ENCODE measurements around the gene LRRC45. TPM values are rescaled to one million over a fixed set of nuclear protein-coding genes. Genes with fewer than 3 reads are reported as not detected.

LRRC45 gene
- total and polyA plus RNA-seq, 9 of the 15 experiments (the other 6 are each of a cell fraction or from before 2014, with no cell fraction given): 3.5 to 21.5 (median 11.2) TPM; not detected in 2

DNA sequence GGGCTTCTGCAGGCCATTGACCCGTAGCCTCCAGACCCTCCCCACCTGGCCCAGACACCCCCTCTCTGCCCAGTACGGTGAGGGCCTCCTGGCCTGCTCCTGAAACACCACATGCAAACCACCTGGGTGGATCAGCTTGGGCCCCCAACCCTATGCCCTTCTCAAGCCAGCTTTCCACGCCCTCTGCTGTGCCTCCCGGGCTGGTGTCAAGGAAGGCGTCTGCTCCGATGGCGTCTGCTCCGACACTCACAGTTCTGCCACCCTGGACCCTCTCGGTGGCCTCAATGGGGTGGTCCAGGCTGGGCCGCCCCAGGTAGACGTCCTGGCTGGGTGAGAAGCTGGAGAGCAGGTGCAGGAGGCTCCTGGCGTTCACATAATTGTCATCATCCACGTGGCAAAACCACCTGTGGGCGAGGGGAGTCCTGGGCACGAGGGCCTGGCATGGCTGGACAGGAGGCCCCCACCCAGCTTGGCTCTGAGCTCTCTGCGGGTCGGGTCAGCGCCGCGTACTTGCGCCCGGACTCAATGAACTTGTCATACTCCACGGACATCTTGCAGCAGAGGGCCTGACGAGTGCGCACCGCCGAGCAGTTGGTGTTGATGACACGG lies 27.2 kb downstream of the LRRC45 start:
- no TSS peak for BruUV-seq (replicated peaks)
- H3K9ac ChIP-seq (ENCODE audit: insufficient read depth in 1 of 2, low read depth in 2 of 2, low read length in 2 of 2): peak overlapping the region; percentile 78 to 97; a peak in 3 of 4 replicates
- DNase-seq (ENCODE audit: extremely low read depth in 1 of 4, low spot score in 3 of 4): no peak
- intact Hi-C loops (cut with micrococcal nuclease): no loop called here
- H3K27me3 ChIP-seq (ENCODE audit: control insufficient read depth in 2 of 2, insufficient read depth in 2 of 2, low read length in 2 of 2): no peaks in the 10 kb centered on the region
- POLR2A ChIA-PET: interaction anchor here (0.6 to 1.8 kb wide), 4 partner anchors 10 to 52 kb away, joined by 3 to 7 read pairs (median 4); no protein-coding TSS in a partner anchor
- no peaks in the 10 kb centered on the region for H3K9me3 ChIP-seq (replicated peaks; ENCODE audit: control insufficient read depth, insufficient read depth, low read depth, low read length)
- H3K4me3 ChIP-seq: peak overlapping the region; percentile 98
- H3K79me2 ChIP-seq (ENCODE audit: control insufficient read depth, insufficient read depth, low read length): peaks cover 28% of the 10 kb centered on the region
- FAIRE-seq: no peak
- H4K20me1 ChIP-seq (replicated peaks; ENCODE audit: control insufficient read depth, insufficient read depth, low read length): 0 out of 2 replicates have a peak, but pooled peaks cover 4% of the 10 kb centered on the region
- H3K36me3 ChIP-seq (ENCODE audit: control insufficient read depth, insufficient read depth, low read length): peaks cover 61% of the 10 kb centered on the region; the same call in 2 of the 3 replicates
- peaks cover 2% of the 10 kb centered on the region for H3K9me1 ChIP-seq (ENCODE audit: control insufficient read depth, insufficient read depth, low read length)
- CTCF ChIA-PET (ENCODE audit: low intra/inter-chr PET ratio): no interaction called here
- H3K4me1 ChIP-seq (replicated peaks in 1 of 2; ENCODE audit: control insufficient read depth in 2 of 2, insufficient read depth in 2 of 2, low read length in 2 of 2): peaks cover 6 to 84% of the 10 kb centered on the region in 2 experiments; a peak in 3 of 5 replicates
- in situ Hi-C loops (cut with MboI): no loop called here
- peak overlapping the region; percentile 76 for H3K4me2 ChIP-seq (ENCODE audit: insufficient read depth, low read length)
- TF ChIP-seq, protein P1, sequence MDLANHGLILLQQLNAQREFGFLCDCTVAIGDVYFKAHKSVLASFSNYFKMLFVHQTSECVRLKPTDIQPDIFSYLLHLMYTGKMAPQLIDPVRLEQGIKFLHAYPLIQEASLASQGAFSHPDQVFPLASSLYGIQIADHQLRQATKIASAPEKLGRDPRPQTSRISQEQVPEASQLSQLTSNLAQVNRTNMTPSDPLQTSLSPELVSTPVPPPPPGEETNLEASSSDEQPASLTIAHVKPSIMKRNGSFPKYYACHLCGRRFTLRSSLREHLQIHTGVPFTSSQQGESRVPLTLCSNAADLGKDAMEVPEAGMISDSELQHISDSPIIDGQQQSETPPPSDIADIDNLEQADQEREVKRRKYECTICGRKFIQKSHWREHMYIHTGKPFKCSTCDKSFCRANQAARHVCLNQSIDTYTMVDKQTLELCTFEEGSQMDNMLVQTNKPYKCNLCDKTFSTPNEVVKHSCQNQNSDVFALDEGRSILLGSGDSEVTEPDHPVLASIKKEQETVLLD (IDR thresholded peaks at IDR 0.05): no peak
- TF ChIP-seq ZNF140 (CRISPR knock-in tag; IDR thresholded peaks at IDR 0.05): no peak
- TF ChIP-seq FOSL1 (tag; conservative IDR thresholded peaks at IDR 0.05): no peak
- TF ChIP-seq PPARD (CRISPR knock-in tag; IDR thresholded peaks at IDR 0.05): no peak
- no peak for TF ChIP-seq SMC3 (conservative IDR thresholded peaks at IDR 0.05; ENCODE audit: insufficient read depth, low read depth, low read length)
- TF ChIP-seq ARNT (IDR thresholded peaks at IDR 0.05): no peak
- no peak for TF ChIP-seq U2AF1 (optimal IDR thresholded peaks at IDR 0.05; ENCODE audit: low read depth, low read length)
- TF ChIP-seq POLR2G (IDR thresholded peaks at IDR 0.05; ENCODE audit: low read depth, low read length): peak; percentile 38
- 80% methylated on average over 12 of the region's 28 CpGs for WGBS (ENCODE audit: insufficient coverage, low coverage, missing lambda C conversion rate)
- no peak overlapping the region; the same call in 2 of the 3 replicates for H3K27ac ChIP-seq (ENCODE audit: extremely low read depth, low read depth, low read length)
- no peak overlapping the region for H2AFZ ChIP-seq (ENCODE audit: low read depth, low read length)
- ATAC-seq: no peak
